HG02973 (cell line): ENCODE results near the gene ARHGDIA.

Experiments
- ATAC-seq: cut with Tn5 transposase; IDR thresholded peaks from one replicate; pipeline ENCODE4 v1.9.1; 2021; ENCODE audit warnings: moderate library complexity; ENCODE audit not compliant: unreplicated experiment

The ARHGDIA gene

DNA sequence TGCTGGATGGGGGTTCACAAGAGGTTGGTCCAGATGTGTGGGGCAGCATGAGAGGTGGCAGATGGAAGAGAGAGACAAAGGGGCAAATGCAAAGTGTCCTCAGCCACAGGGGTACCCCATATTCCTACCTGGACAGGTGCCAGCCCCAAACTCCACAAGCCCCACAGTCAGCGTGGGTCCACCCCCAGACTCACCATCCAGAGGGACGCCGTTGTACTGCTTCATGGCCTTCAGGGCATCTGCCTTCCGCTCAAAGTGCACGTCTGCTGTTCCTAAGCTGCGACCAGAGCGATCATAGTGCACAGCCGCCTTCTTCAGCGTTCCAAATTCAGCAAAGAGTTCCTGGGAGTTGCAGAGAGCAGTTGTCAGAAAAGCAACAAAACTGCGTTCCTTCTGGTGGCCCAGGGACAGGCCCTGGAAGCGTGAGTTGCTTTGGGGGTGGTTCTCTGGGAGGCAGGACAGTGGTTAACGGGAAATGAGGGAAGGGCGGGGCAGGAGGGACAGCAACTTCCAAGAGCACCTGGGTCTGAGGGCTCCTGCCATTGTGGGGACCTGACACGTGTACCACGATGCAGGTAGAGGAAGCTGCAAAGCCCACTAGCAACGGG lies 18.0 kb upstream of the ARHGDIA start:
- no peak for ATAC-seq

DNA sequence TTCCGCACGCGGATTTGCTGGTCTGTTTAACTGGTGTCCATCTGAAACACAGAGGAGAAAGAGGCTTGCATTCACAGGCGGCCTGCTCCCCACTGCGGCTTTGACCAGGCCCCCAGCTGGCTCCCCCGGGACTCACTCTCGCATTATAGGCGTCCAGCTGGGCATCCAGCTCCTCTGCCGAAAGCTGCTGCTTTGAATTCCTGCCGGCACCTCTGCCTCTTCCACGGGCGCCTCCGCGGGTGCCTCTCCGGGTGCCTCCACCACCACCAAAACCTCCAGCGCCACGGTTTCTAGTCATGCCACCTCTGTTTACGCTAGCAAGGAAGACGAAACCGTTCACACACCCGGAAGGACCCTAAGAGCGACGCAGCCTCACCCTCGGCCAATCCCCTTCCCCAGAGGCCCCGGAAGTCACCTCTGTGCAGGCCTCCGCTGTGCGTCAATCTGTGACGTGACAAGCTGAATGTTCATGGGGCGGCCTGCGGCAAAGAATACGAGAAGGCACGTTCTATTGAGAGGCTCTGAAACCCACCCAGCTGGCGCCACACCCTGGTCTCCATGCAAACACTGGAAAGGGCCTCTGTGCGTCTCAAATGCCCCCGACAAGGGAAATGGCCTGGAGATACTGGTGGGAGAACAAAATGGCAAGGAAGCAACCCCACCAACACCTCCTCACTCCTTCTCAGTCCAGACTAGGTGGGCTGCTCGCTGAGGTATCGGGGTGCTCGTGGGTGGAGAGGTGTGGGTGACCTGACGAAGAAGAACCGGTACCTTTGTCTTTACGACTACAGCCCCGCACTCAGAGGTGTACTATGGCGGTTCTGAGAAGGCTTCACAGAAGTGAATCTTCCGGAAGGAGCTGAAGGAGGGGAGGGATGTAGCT lies 17.2 kb upstream of the ARHGDIA start:
- ATAC-seq: no peak

DNA sequence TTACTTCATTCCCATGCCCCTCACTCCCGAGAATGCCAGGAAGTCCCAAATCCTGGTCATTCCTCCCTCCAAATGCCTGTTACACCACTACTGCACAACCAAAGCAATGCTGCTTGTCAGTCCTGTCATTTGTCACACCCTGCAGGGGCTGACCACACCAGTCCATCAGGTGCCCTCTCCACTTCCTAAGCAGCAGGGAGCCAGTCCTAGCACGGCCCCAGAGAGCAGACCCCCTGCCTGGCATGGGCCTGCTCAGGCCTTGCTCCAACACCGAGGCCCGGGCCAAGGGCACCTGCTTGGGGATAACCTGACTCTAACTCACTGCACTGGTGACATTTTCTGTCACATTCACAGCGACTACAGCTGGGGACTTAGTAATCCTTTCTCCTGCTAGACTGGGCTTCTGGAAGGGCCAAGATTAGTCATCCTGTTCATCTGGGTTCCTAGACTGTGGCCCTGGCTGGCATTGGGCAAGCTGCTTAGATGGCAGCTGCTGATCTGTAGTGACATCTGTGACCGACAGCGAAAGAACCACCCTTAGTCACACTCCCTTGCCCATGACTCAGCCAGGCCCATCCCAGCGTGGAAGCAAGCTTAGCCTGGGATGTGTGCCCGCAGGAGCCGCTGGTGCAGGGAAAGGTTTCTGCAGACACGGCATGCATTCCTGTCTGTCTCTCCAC lies 14.9 kb upstream of the ARHGDIA start:
- no peak for ATAC-seq

DNA sequence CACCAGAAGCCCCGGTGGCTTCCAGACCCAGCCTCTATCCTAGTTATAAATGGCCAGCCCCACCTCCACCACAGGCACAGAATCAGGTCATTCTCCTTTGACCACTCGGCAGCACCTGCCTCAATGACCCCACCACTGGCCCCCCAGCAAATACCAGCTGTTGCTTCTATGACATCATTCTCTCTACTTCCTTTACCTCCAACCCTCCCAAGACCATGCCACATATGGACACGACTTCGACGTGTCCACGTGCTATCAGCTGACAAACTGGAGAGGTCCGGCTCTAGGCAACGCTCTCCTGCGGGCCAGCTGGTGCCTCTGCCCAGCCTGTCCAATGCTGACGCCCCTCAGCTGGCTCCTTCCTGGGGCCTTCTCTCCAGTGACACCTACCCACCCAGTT lies 14.3 kb upstream of the ARHGDIA start:
- no peak for ATAC-seq

DNA sequence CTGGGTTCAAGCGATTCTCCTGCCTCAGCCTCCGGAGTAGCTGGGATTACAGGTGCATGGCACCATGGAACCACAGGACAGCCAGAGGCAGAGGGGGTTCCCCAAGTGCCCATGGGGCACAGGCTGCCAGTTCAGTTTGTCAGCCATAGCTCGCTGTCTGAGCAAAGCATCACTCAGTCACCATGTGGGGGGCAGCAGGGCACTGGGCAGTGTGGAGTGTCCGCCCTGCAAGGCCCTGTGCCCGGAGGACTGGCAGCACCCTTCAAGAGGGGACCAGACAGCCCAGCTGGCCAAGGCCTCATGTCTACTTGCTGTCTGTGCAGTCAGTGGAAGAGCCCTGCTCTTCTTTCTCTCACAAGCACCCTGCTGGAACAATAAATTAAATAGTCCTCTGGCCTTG lies 13.8 kb upstream of the ARHGDIA start:
- ATAC-seq: no peak

DNA sequence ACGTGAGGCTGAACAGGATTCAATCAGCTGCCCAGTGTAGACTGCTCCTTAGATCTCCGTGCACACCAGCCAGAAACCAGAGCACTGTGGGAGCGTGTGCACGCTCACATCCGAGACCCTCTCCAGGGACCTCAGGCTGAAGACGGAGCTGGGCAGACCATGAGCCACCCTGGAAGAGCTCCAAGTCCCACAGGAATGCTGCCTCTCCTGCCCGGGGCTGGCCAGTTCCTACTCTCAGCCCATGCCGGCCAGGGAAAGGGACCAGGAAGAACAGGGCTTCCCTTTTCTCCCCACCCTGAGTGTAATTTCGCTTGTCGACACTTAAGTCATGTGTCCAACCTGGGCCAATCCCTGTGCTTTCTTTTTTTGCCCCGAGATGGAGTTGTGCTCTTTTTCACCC lies 13.4 kb upstream of the ARHGDIA start:
- ATAC-seq: no peak

DNA sequence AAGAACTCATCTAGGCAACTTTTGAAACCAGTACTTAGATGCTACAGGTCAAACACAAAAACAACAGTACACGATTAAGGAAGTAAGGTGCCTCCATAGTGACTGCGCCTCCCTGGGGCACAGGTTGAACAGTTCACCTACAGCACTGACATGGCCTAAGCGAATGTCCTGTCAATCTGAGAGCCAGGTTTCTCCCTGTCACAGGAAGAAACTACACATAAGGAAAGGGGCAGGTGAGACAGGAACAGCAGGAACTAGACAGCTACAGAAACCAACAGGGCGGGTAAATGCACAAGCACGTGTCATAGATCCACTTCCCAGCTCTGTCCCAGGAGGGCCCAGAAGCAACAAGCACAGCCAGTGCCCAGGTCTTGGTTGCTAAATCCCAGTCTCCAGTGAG lies 8.0 kb upstream of the ARHGDIA start:
- no peak for ATAC-seq

DNA sequence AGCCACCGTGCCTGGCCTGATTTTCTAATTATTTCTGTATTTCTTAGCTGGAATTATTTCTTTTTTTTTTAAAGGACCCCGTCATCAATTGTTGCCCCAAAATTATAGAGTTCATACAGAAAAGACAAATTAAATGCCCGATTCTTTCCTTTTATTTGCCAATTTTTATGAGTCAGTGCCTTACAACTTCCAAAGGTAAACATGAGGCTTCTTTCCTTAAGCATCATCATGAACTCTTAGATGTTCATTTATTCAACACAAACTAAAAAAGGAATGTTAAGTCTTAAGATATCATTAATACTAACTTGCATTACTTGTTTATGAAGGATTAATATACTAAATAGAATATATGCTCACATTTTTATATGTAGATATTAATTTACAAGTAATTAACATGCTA lies 7.2 kb upstream of the ARHGDIA start:
- no peak for ATAC-seq

DNA sequence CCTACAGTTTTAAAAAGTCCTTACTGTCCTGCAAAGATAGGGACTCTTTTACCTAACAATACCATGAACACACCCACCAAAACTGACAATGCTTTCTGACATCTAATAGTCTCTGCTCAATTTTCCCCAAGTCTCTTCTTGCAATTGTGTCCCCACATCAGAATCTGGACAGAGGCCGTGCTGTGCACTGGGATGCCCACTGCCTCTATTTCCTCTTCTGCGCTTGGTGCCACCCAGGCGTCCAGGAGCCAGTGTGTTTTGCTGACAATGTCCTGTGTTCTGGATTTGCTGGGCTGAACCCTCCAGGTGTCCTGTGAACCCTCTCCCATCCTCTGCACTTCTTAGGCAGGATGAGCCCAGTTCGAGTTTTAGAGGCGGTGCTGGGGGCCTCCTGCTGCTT lies 6.4 kb upstream of the ARHGDIA start:
- ATAC-seq: no peak

DNA sequence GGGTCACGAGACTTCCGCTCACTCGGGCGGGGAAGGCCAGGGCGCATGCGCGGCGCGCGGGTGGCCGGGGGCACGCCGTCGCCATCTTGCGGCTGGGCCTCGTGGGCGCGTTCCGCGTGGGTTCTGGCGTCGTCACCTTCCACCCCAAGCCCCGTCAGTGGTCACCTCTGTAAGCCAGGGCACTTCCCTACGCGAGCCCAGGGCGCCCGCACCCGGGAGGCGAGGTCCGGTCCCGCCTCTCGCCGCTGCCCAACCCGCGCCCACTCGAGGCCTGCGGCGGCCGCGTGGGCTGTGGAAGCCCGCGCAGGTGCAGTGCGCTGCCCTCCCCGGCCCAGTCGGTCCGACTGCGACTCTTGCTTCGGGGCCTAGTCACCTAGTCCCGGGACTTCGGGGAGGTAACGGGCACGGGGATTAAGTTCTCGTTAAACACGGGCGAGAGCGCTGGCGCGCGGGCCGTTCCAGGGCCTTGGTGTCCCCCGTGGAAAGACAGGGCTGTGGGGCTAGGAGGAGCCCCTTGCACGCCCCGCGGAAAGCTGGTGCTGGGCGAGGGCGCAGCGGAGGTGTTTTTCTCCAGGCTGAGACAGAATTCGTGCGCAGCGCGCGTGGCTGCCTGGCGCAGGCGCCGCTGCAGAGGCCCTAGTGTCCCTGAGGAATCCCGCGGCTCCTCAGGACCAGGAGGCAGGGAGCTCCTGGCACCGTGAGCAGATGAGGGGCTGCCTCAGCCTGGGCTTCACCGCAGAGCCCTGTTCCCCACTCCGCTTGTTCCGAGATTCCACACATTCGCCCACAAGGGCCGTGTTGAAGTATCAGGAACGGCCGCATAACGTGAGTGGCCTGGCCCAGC lies 472 bp upstream of the ARHGDIA start:
- peak; percentile 40 for ATAC-seq

DNA sequence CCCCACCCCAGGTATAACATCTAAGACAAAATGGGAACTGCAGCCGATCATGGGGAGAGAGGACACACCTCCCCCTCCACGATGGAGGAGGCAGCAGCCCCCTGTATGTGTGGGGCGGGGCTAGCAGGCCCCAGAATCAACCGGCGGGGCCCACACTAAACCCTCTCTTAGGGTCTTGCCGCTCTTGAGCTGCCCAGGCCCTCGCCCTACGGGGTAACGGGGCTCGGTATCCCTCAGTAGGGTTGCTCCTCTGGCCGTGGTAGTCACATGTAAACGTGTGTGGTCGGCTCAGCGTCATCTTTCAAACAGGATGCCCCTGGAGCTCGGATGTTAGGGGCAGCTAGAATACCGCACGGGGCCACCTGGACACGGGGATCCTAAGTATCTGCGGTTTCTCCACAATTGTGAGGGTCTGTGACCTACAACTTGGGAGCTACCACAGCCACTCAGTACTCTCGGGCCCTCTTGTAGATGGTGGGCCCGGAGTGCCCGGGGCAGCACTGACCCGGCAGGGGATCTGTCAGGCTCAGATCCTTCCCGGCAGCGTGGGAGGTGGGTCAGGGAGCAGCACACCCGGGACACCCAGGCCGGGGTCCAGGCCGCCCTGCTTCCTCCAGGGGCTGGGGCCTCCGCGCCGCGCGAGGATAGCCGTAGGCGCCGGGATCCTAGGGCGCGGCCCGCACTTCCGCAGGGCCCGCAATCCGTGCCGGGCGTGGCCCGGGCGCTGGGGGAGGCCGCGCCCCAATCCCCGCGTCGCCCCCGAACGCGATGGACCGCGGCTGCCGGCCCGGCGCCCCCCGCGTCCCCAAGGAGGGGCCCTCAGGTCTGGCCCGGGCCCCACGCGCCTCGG lies 781 bp downstream of the ARHGDIA start:
- peak; percentile 14 for ATAC-seq

DNA sequence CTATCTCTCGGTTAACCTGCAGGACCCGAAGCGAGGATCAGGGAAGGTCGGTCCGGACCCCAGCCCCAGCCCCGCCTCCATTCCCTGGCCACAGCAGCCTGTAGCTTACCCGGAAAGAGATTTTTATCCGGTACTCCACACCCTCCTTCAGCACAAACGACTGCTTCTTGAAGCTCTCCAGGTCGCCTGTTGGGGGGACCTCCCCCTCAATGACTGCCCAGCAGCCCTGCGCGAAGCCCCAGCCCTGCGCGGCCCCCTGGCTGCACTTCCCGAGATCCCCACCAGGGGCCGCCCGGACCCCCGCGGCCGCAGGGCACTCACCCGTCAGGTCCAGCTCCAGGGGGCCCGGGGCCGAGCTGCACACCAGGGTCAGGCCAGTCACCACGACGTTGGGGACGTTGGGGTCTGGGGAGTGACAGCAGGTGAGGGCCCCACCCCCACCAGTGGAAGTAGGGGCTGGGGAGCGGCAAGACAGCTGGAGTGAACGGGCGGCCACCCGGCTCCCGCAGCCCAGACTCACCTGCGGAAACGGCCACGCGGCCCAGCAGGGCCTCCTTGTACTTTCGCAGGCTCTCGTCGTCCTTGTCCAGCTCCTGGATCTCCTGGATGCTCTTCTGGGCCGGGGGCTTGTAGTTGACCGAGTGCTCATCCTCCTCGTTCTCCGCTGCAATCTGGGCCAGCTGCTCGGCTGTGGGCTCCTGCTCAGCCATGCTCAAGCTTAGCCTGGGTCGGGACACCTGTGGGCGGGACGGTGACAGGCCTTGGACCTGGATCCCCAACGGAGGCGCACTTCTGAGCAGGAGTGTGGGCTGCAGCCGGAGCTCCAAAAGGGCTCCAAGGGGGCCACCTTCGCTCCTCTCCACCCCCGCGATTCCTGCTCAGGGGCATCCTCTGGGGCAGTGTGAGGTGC lies 1.7 kb downstream of the ARHGDIA start:
- ATAC-seq: no peak

DNA sequence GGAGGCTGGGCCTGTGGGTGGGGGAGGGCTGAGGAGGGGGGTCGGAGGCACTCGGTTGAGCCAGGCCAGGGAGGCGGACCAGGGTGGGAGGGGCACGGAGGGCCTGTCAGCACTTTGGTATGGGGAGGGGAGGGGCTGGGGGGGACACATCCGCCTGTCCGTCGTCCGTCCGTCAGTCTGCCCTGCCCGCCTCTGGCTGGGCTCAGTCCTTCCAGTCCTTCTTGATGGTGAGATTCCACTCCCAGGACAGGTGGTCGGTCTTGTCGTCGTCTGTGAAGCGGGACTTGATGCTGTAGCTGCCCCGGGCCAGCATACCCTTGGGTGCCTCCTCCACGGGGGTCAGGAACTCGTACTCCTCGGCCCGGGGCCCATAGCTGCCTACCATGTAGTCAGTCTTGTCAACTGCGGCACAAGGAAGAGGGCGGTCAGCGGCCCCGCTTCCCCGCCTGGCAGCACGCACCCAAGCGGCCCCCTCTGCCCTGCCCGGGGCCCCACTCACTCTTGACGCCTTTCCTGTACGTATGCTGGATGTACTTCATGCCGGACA lies 2.4 kb downstream of the ARHGDIA start:
- ATAC-seq: no peak

DNA sequence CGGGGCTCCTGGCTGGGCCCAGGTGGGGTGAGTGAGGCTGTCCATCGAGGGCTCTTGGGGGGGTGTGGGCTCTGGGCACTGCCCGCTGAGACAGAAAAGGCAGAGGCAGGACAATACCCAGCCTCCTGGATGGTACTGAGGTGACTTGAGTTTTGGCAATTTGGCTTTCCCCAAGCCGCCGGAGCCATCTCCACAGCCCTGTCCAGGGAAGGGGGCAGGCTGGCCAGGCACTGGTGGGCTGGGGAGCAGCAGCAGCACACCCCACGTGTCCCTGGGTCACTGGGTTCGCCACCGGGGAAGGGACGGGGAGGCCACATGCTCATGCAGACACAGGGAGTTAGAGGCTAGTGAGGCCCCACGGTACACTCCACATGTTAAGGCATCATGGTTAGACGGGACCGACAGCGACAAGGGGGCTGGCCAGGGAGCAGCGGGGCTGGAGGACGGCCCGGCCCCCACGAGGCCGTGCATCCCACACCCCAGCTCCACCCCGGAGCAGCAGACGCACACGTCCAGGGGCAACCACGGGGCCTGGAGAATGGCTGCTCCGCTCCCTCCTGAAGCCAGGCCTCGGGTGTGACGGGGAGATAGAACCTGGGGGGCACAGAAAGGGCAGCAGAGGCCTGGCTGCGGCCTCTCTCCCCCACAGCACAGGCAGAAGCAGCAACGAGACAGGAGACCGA lies 3.0 kb downstream of the ARHGDIA start:
- ATAC-seq: no peak

DNA sequence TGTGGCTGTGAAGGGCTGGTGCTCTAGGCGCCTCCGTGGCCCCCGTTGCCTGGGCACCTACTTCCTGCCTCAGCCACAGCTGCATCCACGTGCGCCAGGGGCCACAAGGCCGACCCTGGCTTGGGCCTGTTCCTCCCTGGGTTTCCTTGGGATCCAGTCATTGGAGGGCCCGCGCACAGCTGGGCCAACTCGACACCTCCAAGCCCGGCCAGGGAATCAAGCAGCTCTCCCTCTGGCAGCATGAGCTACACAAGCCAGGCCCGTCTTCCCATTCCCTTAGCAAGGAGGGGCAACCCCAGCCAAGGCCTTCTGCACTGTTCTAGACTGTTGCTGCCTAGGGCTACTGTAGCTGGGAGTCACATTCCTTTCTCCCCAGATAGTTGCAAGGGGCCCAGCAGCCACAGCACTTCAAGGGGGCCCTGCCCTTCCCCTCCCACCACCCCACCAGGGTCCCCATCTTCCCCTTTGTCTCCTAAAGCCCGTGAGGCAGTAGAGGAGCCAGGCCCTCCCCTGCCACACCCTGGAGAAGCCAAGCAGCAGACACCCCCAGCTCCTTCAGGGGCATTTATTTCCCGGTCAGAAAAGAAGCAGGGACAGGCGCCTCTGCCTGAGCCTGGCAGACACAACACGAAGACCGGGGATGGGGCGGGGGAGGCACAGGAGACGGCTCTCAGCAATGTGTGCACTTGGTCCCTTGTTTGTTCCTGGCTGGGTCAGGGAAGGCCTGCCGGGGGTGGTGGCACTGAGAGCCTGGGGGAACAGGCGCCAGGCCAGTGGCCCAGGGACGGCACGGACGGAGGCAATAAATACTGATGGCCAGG lies 3.8 kb downstream of the ARHGDIA start:
- ATAC-seq: no peak

DNA sequence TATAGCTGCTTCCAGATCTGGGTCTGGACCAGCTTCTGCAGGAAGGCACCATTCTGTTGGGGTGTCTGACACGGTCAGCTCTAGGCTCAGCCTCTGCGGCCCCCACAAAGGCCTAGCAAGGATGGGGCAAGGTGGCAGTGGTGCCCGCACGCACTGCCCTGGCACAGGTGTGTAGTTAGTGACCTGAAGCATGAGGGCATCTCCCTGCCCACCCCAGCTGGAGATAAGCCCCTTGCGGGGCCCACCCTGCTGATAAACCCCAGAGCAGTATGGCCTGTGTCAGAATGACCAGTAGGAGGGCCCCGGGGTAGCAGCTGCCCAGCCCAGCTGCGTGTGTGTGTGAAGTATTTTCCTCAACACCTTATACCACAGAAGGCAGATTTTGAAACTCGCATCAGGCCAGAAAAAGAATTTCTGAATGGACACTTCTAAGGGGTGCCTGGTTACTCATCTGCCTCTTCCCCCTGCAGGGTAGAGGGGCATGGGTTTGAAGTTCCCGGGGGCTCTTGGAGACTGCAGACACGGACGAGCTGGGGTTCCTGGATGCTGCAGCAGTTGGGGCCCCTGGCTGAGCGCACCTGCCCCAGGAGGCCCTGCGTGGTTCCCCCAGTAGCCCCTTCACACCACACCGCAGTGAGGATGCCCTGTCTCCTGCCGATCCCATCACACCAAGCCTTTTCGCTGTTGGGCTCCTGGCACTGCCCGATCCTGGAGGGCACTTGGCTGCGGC lies 4.5 kb downstream of the ARHGDIA start:
- ATAC-seq: no peak
